Bronchial epithelial cell (primary cell): Measurements from ENCODE around the gene CHRM3. TPM values are rescaled to one million over a fixed set of nuclear protein-coding genes. Genes with fewer than 3 reads are reported as not detected.

Source experiments
- DNase-seq: peaks from one replicate; pipeline ENCODE4 v3.0.0-alpha.2; 2010; ENCODE audit warnings: low read depth
- FAIRE-seq: peaks from 2 replicates; lab custom pipeline; 2011; peaks lifted over from hg19 to GRCh38; lab: Jason Lieb, UNC
- H3K27me3 ChIP-seq: 2 replicates; pipeline ENCODE4 v1.5.1; 2011; ENCODE audit warnings: low read length; ENCODE audit not compliant: control insufficient read depth, insufficient read depth
- H3K36me3 ChIP-seq: 2 replicates; pipeline ENCODE4 v1.5.1; 2011; ENCODE audit warnings: low read length; ENCODE audit not compliant: control insufficient read depth, insufficient read depth
- H3K4me3 ChIP-seq: 2 replicates; pipeline ENCODE4 v1.5.1; 2011; ENCODE audit warnings: mild to moderate bottlenecking, low read depth, low read length, control low read depth
- CTCF ChIP-seq: IDR thresholded peaks from 2 replicates; pipeline ENCODE4 v1.5.1; 2011; ENCODE audit warnings: mild to moderate bottlenecking, moderate library complexity, low read length, control low read depth, inconsistent platforms; ENCODE audit not compliant: insufficient read depth, severe bottlenecking
- total RNA-seq: library from RNA; depleted of rRNA; stranded (reverse); fragments of >200 nt; gene quantifications from 2 replicates; pipeline ENCODE4 v1.2.1, GENCODE V29; 2014

Gene CHRM3
- total RNA-seq, 1 donor from 2014 or later = 1.6 TPM

GRCh38 chr1:239427712-239428111 lies 41.3 kb downstream of the CHRM3 start:
- FAIRE-seq (no peak), DNase-seq (no peak)
- Histone ChIP-seq H3K27me3 (no peaks in the 10 kb centered on the region), H3K36me3 (no peaks in the 10 kb centered on the region), H3K4me3 (no peak overlapping the region)
- no peak for TF ChIP-seq CTCF

GRCh38 chr1:239428120-239428710 lies 41.8 kb downstream of the CHRM3 start:
- no peak for TF ChIP-seq CTCF
- FAIRE-seq (no peak), DNase-seq (no peak)
- no peaks in the 10 kb centered on the region for H3K36me3 ChIP-seq
- no peak overlapping the region for H3K4me3 ChIP-seq
- H3K27me3 ChIP-seq = no peaks in the 10 kb centered on the region

GRCh38 chr1:239429163-239429562 lies 42.8 kb downstream of the CHRM3 start:
- no peak for TF ChIP-seq CTCF
- FAIRE-seq (no peak), DNase-seq (no peak)
- no peak overlapping the region for H3K4me3 ChIP-seq
- H3K36me3 ChIP-seq = no peaks in the 10 kb centered on the region
- H3K27me3 ChIP-seq = no peaks in the 10 kb centered on the region

GRCh38 chr1:239432255-239432654 lies 45.9 kb downstream of the CHRM3 start:
- DNase-seq (no peak), FAIRE-seq (no peak)
- no peak for TF ChIP-seq CTCF
- no peak overlapping the region for H3K4me3 ChIP-seq
- no peaks in the 10 kb centered on the region for H3K36me3 ChIP-seq
- H3K27me3 ChIP-seq = no peaks in the 10 kb centered on the region

- TF ChIP-seq CTCF = no peak
- no peak overlapping the region for H3K4me3 ChIP-seq
- no peaks in the 10 kb centered on the region for H3K36me3 ChIP-seq
- H3K27me3 ChIP-seq = no peaks in the 10 kb centered on the region
- DNase-seq (peak; percentile 77), FAIRE-seq (no peak)
Observed at GRCh38 chr1:239434181-239434580, 47.8 kb downstream of the CHRM3 start.
